Mucosa of descending colon (tissue), 3 donors: ENCODE measurements around the gene PRICKLE3. TPM values are rescaled to one million over a fixed set of nuclear protein-coding genes. Genes with fewer than 3 reads are reported as not detected.

Experiments
- ATAC-seq: fragments of 200-7000 bp; cut with Tn5 transposase; one replicate; pipeline ENCODE4 v1.9.1; 2020; ENCODE audit warnings: mild to moderate bottlenecking, moderate library complexity
- DNase-seq, 3 donors: peaks; one replicate each; pipeline ENCODE4 v3.0.0-alpha.2; 2020
- H3K36me3 ChIP-seq: fragments of 200-600 bp; one replicate; pipeline ENCODE4 v1.8.0; 2021; ENCODE audit warnings: low read depth, mild to moderate bottlenecking
- H3K4me1 ChIP-seq: fragments of 200-600 bp; one replicate; pipeline ENCODE4 v1.8.0; 2021; ENCODE audit warnings: low read depth, mild to moderate bottlenecking
- H3K4me3 ChIP-seq: fragments of 200-600 bp; one replicate; pipeline ENCODE4 v1.8.0; 2021; ENCODE audit warnings: mild to moderate bottlenecking
- H3K9me3 ChIP-seq: fragments of 200-600 bp; one replicate; pipeline ENCODE4 v1.8.0; 2021; ENCODE audit warnings: mild to moderate bottlenecking
- intact Hi-C, 2 donors: fragments of 100-400 bp; cut with DNase I in 1 of 2; cut with micrococcal nuclease in 1 of 2; formaldehyde crosslinking; loops; one replicate each; pipeline versions ENCODE4 v1.11.0 to v1.11.1; 2022; cut with DNase I, micrococcal nuclease
- long read RNA-seq, 2 donors: library from polyadenylated mRNA; unstranded; transcript quantifications; one replicate each; pipeline ENCODE4 v2.0.0, GENCODE V29; 2019 to 2021
- total RNA-seq, 3 donors: library from RNA; stranded (reverse); fragmentation: NEBNext Ultra II Directional in 2 of 3; extraction: Animal tissue kit (Norgen Biotek cat#: 25700) in 2 of 3; gene quantifications; one replicate each; pipeline versions ENCODE4 v1.2.1 to v1.2.4, GENCODE V29; 2021 to 2023
- TF ChIP-seq, protein P1 (sequence below): fragments of 200-600 bp; IDR thresholded peaks from one replicate; pipeline ENCODE4 v1.8.0; 2022; ENCODE audit warnings: antibody characterized with exemption, mild to moderate bottlenecking
- donor health status: DM: no; HTN: no; CAD: no; lungs with moderate emphysema.
- donor health status: DM: no; HTN: no; CAD: no.
- donor health status: DM: no; HTN: yes; CAD: no.

Gene PRICKLE3, protein sequence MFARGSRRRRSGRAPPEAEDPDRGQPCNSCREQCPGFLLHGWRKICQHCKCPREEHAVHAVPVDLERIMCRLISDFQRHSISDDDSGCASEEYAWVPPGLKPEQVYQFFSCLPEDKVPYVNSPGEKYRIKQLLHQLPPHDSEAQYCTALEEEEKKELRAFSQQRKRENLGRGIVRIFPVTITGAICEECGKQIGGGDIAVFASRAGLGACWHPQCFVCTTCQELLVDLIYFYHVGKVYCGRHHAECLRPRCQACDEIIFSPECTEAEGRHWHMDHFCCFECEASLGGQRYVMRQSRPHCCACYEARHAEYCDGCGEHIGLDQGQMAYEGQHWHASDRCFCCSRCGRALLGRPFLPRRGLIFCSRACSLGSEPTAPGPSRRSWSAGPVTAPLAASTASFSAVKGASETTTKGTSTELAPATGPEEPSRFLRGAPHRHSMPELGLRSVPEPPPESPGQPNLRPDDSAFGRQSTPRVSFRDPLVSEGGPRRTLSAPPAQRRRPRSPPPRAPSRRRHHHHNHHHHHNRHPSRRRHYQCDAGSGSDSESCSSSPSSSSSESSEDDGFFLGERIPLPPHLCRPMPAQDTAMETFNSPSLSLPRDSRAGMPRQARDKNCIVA
- 10 to 100 TPM; 12.5 to 15.6 (median 13.0) TPM for total RNA-seq
- long read RNA-seq, donor 1, transcript PRICKLE3-206 (9 exons, 2,062 nt): major isoform, 5 of 10 reads
- long read RNA-seq, donor 1, partial matches to known transcripts: 1 of 10 reads
- long read RNA-seq, donor 1, other reads (novel, unspliced or antisense): 4 of 10 reads
- long read RNA-seq, donor 2, partial matches to known transcripts: 0 of 2 reads
- long read RNA-seq, donor 2, other reads (novel, unspliced or antisense): 1 of 2 reads

DNA sequence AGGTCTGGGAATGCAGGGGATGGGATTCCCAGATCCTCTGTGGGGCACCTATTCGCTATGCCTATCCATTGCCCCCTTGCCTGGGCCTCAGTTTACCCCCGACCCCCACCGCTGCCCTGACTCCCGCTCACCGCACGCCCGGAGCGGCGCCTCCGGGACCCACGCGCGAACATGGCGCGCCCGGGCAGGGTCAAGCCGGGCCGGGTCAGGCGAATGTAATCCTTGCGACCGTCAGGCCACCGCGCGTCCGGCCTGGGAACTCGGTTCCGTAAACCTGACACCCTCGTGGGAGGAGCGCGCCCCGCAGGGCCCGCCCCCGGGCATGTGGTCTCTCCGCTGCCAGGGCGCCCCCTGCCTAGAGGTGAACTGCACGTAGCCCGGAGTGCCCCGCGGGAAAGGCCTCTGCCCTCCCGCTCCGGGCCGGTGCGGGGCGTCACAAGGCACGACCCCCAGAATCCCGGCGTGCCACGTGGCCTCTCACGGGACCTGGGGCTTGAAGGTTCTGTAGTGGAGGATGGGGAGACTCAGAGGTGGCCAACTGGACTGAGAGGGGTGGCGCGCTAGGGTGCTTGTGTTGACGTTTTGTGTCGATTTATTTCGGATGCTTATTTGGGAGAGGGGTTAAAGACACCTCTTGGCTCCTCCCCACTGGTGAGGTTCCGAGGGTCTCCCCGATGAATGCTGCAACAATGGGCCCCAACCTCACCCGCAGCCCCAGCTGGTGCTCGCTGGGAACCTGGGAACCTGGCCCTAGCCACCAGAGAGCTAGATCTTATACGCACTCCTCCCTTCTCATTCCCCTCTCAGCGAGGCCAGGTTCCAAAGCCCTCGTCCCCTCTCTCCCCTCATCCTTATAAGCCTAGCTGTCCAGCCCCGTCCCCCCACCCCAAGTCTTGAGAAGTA, at the start of gene PRICKLE3:
PRICKLE3 (minus strand) TSS at position 249 of the 903 bp plus-strand sequence; CDS start at position 173, 76 bp downstream.
- TF ChIP-seq, protein P1, sequence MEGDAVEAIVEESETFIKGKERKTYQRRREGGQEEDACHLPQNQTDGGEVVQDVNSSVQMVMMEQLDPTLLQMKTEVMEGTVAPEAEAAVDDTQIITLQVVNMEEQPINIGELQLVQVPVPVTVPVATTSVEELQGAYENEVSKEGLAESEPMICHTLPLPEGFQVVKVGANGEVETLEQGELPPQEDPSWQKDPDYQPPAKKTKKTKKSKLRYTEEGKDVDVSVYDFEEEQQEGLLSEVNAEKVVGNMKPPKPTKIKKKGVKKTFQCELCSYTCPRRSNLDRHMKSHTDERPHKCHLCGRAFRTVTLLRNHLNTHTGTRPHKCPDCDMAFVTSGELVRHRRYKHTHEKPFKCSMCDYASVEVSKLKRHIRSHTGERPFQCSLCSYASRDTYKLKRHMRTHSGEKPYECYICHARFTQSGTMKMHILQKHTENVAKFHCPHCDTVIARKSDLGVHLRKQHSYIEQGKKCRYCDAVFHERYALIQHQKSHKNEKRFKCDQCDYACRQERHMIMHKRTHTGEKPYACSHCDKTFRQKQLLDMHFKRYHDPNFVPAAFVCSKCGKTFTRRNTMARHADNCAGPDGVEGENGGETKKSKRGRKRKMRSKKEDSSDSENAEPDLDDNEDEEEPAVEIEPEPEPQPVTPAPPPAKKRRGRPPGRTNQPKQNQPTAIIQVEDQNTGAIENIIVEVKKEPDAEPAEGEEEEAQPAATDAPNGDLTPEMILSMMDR: no peak
- H3K4me3 ChIP-seq: peak within 1 kb of the TSS; percentile 11
- DNase-seq (peak; percentile 89 to 91 (median 89)), ATAC-seq (peak; percentile 45)
- H3K4me1 ChIP-seq: no peaks in the 10 kb centered on the region
- H3K9me3 ChIP-seq: no peaks in the 10 kb centered on the region
- intact Hi-C loops: no loop called here
- H3K36me3 ChIP-seq: no peaks in the 10 kb centered on the region

DNA sequence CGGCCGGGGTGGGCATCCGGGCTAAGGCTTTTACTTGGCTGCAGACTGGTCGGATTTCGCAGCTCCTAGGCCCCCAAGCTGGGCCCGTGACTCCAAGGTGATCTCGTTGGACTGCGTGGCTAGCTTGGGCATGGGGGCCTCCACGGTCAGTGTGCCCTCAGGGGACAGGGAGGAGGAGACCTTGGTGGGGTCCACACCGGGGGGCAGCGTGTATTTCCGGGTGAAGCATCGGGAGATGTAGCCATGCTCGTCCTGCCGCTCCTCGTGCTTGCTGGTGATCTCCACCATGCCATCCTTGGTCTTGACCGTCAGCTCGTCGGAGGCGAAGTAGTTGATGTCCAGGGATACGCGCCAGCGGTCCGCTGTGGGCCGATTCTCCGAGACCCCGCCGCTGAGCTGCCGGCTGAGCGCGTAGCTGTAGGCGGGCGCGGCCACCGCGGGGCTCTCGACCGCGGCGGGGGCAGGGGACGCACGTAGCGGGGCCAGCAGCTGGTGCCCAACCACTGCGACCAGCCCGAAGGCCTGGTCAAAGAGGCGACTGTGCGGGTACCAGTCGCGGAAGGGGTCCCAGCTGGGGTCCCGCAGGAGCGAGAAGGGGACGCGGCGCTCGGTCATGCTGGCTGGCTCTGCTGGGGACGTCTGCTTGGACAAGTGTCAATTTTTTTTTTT, 47.8 kb upstream of the PRICKLE3 start:
- DNase-seq: no peak
- Histone ChIP-seq H3K4me3 (no peak overlapping the region), H3K36me3 (no peaks in the 10 kb centered on the region), H3K9me3 (no peaks in the 10 kb centered on the region), H3K4me1 (no peaks in the 10 kb centered on the region)
- no peak for ATAC-seq
- intact Hi-C loops: no loop called here
- TF ChIP-seq, protein P1: no peak

DNA sequence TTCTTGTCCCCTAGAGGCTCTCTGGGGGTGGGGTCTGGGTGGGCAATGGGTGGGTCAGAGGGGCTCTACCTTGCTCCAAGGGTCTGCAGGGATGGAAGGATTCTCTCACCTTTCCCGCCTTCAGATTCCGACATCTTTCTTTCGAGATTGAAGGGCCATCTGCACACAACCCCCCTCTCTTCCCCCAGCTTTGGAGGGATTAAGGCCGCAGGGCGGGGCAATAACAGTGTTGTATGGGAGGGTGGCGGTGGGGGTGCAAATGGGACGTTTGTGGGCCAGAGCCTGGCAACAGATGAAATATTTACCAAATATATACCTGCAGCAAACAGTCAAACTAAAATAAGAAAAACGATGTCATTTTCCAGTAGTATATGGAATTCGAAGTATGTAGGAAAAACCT, 47.0 kb upstream of the PRICKLE3 start, which contains the start of gene CACNA1F:
CACNA1F (minus strand) TSS at position 165 of the 400 bp plus-strand sequence; CDS start at position 134, 31 bp downstream.
- no peak for DNase-seq
- TF ChIP-seq, protein P1: no peak
- intact Hi-C loops: no loop called here
- no peaks in the 10 kb centered on the region for H3K36me3 ChIP-seq
- H3K4me1 ChIP-seq: no peaks in the 10 kb centered on the region
- ATAC-seq: no peak
- H3K4me3 ChIP-seq: no peak within 1 kb of the TSS
- H3K9me3 ChIP-seq: no peaks in the 10 kb centered on the region

DNA sequence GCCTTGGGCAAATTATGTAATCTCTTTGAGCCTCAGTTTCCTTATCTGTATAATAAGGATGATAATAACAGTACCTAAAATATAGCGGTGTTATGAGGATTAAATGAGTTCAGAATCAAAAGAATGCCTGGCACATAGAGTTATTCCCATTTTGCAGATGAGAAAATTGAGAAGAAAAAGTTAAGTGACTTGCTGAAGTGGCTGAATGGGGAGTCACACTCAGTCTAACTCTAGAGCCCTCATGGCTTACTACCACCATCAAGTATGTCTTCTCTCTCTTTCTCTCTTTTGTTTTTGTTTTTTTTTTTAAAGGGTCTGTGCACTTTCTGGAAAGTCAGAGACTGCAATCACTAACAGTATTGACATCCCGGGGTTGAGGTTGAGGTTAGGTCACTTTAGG, 46.4 kb upstream of the PRICKLE3 start:
- TF ChIP-seq, protein P1: no peak
- intact Hi-C loops: no loop called here
- no peak for DNase-seq
- Histone ChIP-seq H3K4me3 (no peak overlapping the region), H3K36me3 (no peaks in the 10 kb centered on the region), H3K9me3 (no peaks in the 10 kb centered on the region), H3K4me1 (no peaks in the 10 kb centered on the region)
- no peak for ATAC-seq
